DOHH2 (cell line): ENCODE data around the gene RPS6KA3.
"Not testable (repeated sequence)": the region's sequence is repeated elsewhere in the genome, so short reads cannot be mapped to it uniquely, and the experiment has no call there.

Experiments used
- EZH2phosphoT487 ChIP-seq: fragments of 200-600 bp; sonication (generic); IDR thresholded peaks from 2 replicates; pipeline ENCODE4 v1.6.1; 2017; ENCODE audit warnings: borderline replicate concordance, mild to moderate bottlenecking, antibody characterized with exemption, low read length, moderate library complexity, mixed read lengths
- TF ChIP-seq, protein P1 (sequence below): fragments of 200-600 bp; sonication (generic); IDR thresholded peaks from one replicate; pipeline ENCODE4 v1.5.1; 2014; ENCODE audit warnings: antibody characterized with exemption, mild to moderate bottlenecking, low read depth, low read length; ENCODE audit not compliant: poor library complexity, severe bottlenecking

GRCh38 chrX:20162516-20162915 is 104.2 kb downstream of the RPS6KA3 start:
- TF ChIP-seq, protein P1, sequence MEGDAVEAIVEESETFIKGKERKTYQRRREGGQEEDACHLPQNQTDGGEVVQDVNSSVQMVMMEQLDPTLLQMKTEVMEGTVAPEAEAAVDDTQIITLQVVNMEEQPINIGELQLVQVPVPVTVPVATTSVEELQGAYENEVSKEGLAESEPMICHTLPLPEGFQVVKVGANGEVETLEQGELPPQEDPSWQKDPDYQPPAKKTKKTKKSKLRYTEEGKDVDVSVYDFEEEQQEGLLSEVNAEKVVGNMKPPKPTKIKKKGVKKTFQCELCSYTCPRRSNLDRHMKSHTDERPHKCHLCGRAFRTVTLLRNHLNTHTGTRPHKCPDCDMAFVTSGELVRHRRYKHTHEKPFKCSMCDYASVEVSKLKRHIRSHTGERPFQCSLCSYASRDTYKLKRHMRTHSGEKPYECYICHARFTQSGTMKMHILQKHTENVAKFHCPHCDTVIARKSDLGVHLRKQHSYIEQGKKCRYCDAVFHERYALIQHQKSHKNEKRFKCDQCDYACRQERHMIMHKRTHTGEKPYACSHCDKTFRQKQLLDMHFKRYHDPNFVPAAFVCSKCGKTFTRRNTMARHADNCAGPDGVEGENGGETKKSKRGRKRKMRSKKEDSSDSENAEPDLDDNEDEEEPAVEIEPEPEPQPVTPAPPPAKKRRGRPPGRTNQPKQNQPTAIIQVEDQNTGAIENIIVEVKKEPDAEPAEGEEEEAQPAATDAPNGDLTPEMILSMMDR, result not testable (repeated sequence)
- TF ChIP-seq EZH2phosphoT487, result not testable (repeated sequence)
